ENCODE measurements around the gene GPRC5C.

Gene GPRC5C

DNA sequence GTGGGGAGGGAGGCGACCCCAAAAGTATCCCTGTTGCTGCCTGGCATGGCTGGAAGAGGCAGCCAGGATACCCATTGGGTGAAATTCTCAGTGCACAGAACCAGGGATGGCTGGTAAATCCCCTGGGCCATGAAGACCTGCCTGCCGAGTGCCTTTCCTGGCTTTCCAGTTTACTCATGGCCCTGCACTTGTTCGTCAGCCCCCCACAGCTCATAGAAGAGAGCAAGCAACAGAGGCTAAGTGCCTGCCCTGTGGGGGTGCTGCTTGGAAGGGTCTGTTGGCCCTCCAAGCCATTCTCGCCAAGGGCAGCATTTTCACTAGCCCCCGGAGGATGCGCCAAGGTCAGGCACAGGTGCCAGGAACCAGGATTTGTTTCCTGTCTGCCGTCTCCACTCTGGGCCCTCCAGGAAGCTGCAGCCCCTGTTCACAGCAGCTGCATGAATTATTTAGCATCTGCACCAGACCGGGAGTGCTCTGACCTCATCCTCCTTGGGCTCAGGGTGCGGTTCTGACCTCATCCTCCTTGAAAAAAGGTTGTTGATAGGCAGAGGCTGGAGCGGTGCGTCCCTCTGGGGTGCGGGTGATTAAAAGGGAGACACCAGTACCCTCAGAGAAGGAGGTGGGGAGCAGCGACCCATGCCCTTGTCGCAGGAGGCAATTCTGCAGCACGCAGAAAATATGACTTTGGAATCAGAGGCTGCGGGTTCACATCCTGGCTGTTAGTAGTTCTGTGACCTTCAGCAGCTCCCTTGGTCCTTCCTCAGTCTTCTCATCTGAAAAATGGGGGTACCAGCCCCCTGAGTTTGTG lies 20.3 kb downstream of the GPRC5C start:
- no peak for DNase-seq (ENCODE audit: extremely low spot score)
- TF ChIP-seq, protein P1, sequence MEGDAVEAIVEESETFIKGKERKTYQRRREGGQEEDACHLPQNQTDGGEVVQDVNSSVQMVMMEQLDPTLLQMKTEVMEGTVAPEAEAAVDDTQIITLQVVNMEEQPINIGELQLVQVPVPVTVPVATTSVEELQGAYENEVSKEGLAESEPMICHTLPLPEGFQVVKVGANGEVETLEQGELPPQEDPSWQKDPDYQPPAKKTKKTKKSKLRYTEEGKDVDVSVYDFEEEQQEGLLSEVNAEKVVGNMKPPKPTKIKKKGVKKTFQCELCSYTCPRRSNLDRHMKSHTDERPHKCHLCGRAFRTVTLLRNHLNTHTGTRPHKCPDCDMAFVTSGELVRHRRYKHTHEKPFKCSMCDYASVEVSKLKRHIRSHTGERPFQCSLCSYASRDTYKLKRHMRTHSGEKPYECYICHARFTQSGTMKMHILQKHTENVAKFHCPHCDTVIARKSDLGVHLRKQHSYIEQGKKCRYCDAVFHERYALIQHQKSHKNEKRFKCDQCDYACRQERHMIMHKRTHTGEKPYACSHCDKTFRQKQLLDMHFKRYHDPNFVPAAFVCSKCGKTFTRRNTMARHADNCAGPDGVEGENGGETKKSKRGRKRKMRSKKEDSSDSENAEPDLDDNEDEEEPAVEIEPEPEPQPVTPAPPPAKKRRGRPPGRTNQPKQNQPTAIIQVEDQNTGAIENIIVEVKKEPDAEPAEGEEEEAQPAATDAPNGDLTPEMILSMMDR (IDR thresholded peaks at IDR 0.05; ENCODE audit: control extremely low read depth, extremely low read depth, low read depth, missing control alignments) = no peak
- ChIA-PET CTCF (interaction anchor here (1.0 to 1.1 kb wide), 2 partner anchors 47 to 67 kb away, joined by 3 read pairs; no protein-coding TSS in a partner anchor), POLR2A (no interaction called here)

DNA sequence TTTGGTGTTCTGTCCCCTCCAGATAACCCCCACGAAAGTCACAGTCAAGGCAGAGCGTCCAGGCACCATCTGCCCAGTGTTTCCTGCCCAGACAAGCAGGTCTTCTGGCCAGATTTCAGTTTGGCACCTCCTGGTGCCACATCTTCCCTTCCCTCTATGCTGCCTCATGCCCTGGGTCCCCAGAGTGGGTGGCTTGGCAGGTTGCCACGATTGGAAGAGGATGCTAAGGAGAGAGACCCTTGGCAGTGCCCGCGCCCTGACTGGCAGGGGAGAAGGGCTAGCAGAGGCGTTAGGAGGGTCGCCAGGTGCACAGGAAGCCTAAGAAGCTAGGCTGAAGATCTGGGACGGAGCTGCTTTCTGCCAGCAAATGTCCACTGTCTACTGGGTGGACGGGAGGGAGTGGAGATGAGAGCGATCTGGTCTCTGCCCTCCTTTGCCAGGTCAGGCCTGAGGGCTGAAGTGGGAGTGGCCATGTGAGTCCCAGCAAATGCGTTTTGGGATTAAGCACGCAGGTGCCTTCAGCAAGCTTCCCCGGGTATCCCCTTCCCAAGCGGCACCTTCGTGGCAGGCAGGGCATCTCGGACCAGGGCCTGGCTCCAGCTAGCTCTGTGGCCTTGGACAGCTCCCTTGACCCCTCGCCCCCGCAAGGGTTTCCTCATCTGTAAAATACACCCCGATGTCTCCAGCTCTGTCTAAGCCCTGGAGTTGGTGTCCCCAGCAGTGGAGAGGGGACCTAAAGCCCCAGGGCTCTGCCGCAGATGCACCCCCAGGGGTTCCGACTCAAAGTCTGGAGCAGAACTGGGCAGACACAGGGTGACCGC lies 21.2 kb downstream of the GPRC5C start:
- POLR2A ChIA-PET = no interaction called here
- no peak for DNase-seq (ENCODE audit: extremely low spot score)
- CTCF ChIA-PET = interaction anchor here (0.8 to 1.4 kb wide), 5 partner anchors 8 to 80 kb away, joined by 3 to 6 read pairs (median 4); partner anchors contain the start of gene CD300A
- TF ChIP-seq, protein P1 (IDR thresholded peaks at IDR 0.05; ENCODE audit: control extremely low read depth, extremely low read depth, low read depth, missing control alignments) = no peak

DNA sequence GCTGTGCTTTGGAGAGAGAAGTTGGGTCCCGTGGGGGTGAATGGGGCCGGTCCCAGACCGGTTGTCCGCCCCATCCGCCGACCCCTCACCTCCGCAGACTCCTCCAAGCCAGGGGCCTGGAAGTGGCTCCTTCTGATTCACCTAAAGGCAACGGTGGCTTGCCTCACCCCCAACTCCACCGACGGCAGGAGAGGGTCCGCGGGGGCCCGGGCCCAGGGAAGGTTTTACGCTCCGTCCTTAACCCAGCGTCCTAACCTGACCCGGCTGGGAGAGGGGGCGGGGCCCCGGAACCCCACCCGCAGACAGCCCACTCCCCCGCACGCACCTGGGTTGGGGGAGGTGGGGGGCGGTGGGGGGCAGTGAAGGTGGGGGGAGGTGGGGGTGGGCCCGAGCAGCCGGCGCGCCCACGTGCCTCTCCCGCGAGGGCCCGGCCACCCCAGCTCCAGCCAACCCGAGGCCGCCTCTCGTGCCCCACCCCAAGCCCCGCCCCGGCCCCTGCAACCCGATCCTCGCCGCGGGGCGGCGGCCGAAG lies 21.8 kb downstream of the GPRC5C start:
- TF ChIP-seq, protein P1 (IDR thresholded peaks at IDR 0.05; ENCODE audit: control extremely low read depth, extremely low read depth, low read depth, missing control alignments) = no peak
- CTCF ChIA-PET = interaction anchor here (0.6 to 2.1 kb wide), 8 partner anchors 9 to 92 kb away, joined by 3 to 10 read pairs (median 4); partner anchors contain the start of genes BTBD17 and CD300A
- DNase-seq (ENCODE audit: extremely low spot score) = peak; percentile 96
- POLR2A ChIA-PET = interaction anchor here (0.7 to 1.5 kb wide), 2 partner anchors 10 to 295 kb away, joined by 4 to 6 read pairs; no protein-coding TSS in a partner anchor

DNA sequence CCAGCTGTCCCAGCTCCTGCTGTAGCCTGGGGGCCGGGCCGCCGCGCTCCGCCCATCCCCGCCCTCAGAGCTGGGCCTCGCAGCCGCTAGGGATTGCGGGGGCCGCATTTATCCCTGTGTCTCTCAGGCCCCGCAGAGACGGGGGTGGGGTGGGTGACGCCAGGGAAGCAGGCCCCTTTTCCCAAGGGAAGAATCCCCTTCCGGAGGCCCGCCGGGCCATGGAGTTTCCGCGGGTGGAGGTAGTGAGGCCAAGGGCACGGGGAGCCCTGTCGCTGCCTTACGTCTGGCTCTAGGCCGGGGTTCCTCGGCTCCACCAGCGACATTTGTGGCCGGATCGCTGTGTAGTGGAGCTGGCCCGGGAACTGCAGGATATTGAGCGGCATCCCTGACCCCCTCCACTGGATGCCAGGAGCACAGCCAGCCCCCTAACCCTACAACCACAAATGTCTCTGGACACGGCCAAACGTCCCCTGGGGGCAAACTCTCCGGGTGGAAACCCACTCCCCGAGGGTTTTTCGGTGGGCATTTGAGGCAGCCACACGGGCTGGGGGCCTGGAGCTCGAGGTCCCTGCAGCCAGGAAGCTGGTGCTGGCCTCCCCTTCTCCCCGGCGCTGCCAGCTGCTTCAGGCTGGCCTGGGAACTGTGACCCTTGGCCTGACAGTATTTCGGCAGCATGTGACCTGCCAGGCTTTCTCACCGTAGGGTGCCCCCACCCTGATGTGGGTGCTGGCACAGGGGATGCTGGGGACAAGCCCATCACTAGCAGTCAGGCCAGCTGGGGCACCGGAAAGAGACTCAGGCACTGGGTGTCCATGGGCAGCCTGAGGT lies 22.5 kb downstream of the GPRC5C start:
- TF ChIP-seq, protein P1 (IDR thresholded peaks at IDR 0.05; ENCODE audit: control extremely low read depth, extremely low read depth, low read depth, missing control alignments) = peak; percentile 25
- ChIA-PET CTCF (interaction anchor here (0.6 to 2.1 kb wide), 13 partner anchors 9 to 156 kb away, joined by 3 to 10 read pairs (median 4); partner anchors contain the start of genes BTBD17 and CD300A), POLR2A (interaction anchor here (0.7 to 1.5 kb wide), 3 partner anchors 9 to 294 kb away, joined by 3 to 6 read pairs (median 4); no protein-coding TSS in a partner anchor)
- DNase-seq (ENCODE audit: extremely low spot score) = no peak

DNA sequence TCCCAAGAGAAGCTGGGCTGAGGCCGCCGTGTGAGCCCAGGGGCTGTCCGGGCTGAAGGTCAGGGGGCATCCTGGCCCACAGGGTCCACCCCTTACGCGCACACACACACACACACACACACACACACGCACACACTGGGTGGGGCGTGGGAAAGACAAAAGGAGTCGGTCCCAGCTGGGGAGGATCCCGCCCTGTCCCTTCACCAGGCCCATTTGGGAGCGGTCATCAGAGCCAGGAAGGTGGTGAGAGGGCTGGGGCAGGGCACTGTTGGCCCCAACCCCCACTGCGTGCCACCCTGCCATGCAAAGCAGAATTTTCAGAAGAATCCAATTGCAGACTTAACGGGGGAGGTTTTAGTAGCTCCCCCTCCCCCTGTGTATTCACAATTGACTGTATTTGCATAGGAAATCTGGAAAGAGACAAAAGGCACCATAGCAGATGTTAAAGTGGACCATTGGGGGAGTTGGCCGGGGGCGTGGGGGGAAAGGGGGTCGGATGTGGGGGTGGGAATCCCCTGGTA lies 23.2 kb downstream of the GPRC5C start:
- no peak for DNase-seq (ENCODE audit: extremely low spot score)
- CTCF ChIA-PET = interaction anchor here (0.7 to 3.2 kb wide), 10 partner anchors 11 to 156 kb away, joined by 3 to 20 read pairs (median 4); partner anchors contain the start of genes BTBD17 and CD300A
- POLR2A ChIA-PET = interaction anchor here (0.9 to 1.5 kb wide), 2 partner anchors 10 to 12 kb away, joined by 3 to 6 read pairs; no protein-coding TSS in a partner anchor
- TF ChIP-seq, protein P1 (IDR thresholded peaks at IDR 0.05; ENCODE audit: control extremely low read depth, extremely low read depth, low read depth, missing control alignments) = no peak

All from GM10248 (cell line).